Ovary (tissue), 9 donors: ENCODE results near the gene FKBP1C. TPM values are rescaled to one million over a fixed set of nuclear protein-coding genes. Genes with fewer than 3 reads are reported as not detected.
"Not testable (repeated sequence)": the region's sequence is repeated elsewhere in the genome, so short reads cannot be mapped to it uniquely, and the experiment has no call there.

ENCODE experiments used
- DNase-seq, 5 donors: peaks; one replicate each; pipeline ENCODE4 v3.0.0-alpha.2; 2019 to 2020
- H3K27ac ChIP-seq, 2 donors: fragments of 200-600 bp; one replicate each; pipeline versions ENCODE4 v1.5.1 to v1.8.0; 2019 to 2022
- H3K27me3 ChIP-seq: fragments of 200-600 bp; one replicate; pipeline ENCODE4 v1.8.0; 2022
- H3K36me3 ChIP-seq: fragments of 200-600 bp; sonication (generic); one replicate; pipeline ENCODE4 v1.5.1; 2019
- H3K4me1 ChIP-seq: one replicate; pipeline ENCODE4 v1.8.1; 2013; ENCODE audit warnings: mild to moderate bottlenecking, moderate library complexity; ENCODE audit not compliant: insufficient read depth
- H3K4me3 ChIP-seq: fragments of 200-600 bp; sonication (generic); one replicate; pipeline ENCODE4 v1.5.1; 2017
- H3K9me3 ChIP-seq, 2 donors: fragments of 200-600 bp in 1 of 2; sonication (generic) in 1 of 2; one replicate each; pipeline versions ENCODE4 v1.5.1 to v1.8.1; 2013 to 2019; ENCODE audit warnings: mild to moderate bottlenecking in 1 of 2, moderate library complexity in 1 of 2
- CTCF ChIP-seq, 3 donors: fragments of 450-650 bp in 2 of 3; fragments of 200-600 bp in 1 of 3; IDR thresholded peaks; one replicate each; pipeline versions ENCODE4 v1.5.1 to v1.8.0; 2016 to 2022; ENCODE audit warnings: antibody characterized with exemption in 3 of 3, mild to moderate bottlenecking in 1 of 3
- EP300 ChIP-seq: sonication (generic); formaldehyde crosslinking; IDR thresholded peaks from one replicate; pipeline ENCODE4 v1.6.1; 2017; ENCODE audit warnings: antibody characterized with exemption
- POLR2A ChIP-seq: fragments of 450-650 bp; IDR thresholded peaks from one replicate; pipeline ENCODE4 v1.6.1; 2017; ENCODE audit warnings: antibody characterized with exemption, mild to moderate bottlenecking, moderate library complexity
- WGBS, 3 donors: extraction: QIAGEN DNeasy Blood & Tissue Kit in 1 of 3; methylation state at CpG; one replicate each; pipeline versions ENCODE4 v1.1.5 to v1.1.7; 2013 to 2017; 5-methylcytosine and 5-hydroxymethylcytosine counted together
- intact Hi-C, 4 donors: fragments of 100-400 bp; cut with DNase I; formaldehyde crosslinking; loops; one replicate each; pipeline versions ENCODE4 v1.11.0 to v1.15.1; 2022 to 2023
- polyA plus RNA-seq, 2 donors: library from polyadenylated mRNA; stranded (reverse); fragments of 200-250 nt in 1 of 2; fragments of 350-450 nt in 1 of 2; fragmentation: Illumina TruSeq in 1 of 2; extraction: RNeasy Lipid Tissue Mini Kit (QIAGEN cat#74804) in 1 of 2; gene quantifications; one replicate each; pipeline ENCODE4 v1.2.3, GENCODE V29; 2013 to 2014
- total RNA-seq, 7 donors: library from RNA; depleted of rRNA in 2 of 7; stranded (reverse); fragments of >200 nt in 2 of 7; fragmentation: NEBNext Ultra II Directional in 3 of 7; extraction: Animal tissue kit (Norgen Biotek cat#: 25700) in 3 of 7; gene quantifications; one replicate each; pipeline versions ENCODE4 v1.1.0 to v1.2.4, GENCODE V29; 2016 to 2023
- donor health status: DM: no; HTN: no; CAD: no; lungs with moderate emphysema.
- donor health status: DM: no; HTN: no; CAD: no.
- donor health status: Bipolar disorder and iron deficiency.
- donor health status: DM: yes; HTN: yes; CAD: no.
- donor health status: DM: no; HTN: no; CAD: no.
- donor health status: DM: yes; HTN: yes; CAD: no.

FKBP1C gene
- total and polyA plus RNA-seq, 9 donors = 0.31 to 1.2 (median 0.99) TPM; not detected in 4

GRCh38 chr6:63214816-63215215 lies 3.5 kb downstream of the FKBP1C start:
- 33 to 37% (median 37%) methylated on average over 3 of the region's 3 CpGs for WGBS, 3 donors
- Histone ChIP-seq H3K36me3 (no peaks in the 10 kb centered on the region), H3K9me3 (no peaks in the 10 kb centered on the region), H3K27me3 (no peaks in the 10 kb centered on the region), H3K4me1 (no peaks in the 10 kb centered on the region), H3K27ac (no peak overlapping the region), H3K4me3 (no peak overlapping the region)
- TF ChIP-seq EP300 = no peak
- TF ChIP-seq CTCF (IDR thresholded peaks at IDR 0.05) = no peak
- TF ChIP-seq POLR2A = no peak
- intact Hi-C loops = no loop called here
- no peak for DNase-seq

DNA sequence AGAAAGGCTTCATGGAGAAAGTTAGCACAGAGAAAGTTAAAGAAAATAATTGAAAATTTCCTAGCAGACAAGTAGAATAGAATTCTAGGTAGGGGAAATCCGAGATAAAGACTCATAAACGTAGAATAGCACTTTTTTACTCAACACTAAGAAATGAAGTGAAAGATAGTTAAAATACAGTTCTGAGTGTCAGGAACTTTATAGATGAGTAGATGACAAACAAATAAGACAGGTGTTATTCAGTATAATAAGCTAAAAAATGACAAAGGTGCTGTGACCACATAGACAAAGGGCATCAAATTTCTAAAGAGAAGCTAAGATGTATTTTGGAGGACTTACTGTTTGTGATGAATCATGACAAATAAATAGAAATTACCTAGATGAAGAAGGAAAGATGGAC lies 12.9 kb downstream of the FKBP1C start:
- no peak overlapping the region for H3K4me3 ChIP-seq
- H3K9me3 ChIP-seq = no peaks in the 10 kb centered on the region
- TF ChIP-seq POLR2A = no peak
- TF ChIP-seq EP300 = no peak
- TF ChIP-seq CTCF (IDR thresholded peaks at IDR 0.05) = no peak
- 64 to 69% (median 67%) methylated on average over 2 of the region's 2 CpGs for WGBS, 3 donors
- H3K27ac ChIP-seq = no peak overlapping the region
- intact Hi-C loops = no loop called here
- H3K4me1 ChIP-seq = no peaks in the 10 kb centered on the region
- no peak for DNase-seq
- no peaks in the 10 kb centered on the region for H3K36me3 ChIP-seq
- no peaks in the 10 kb centered on the region for H3K27me3 ChIP-seq

DNA sequence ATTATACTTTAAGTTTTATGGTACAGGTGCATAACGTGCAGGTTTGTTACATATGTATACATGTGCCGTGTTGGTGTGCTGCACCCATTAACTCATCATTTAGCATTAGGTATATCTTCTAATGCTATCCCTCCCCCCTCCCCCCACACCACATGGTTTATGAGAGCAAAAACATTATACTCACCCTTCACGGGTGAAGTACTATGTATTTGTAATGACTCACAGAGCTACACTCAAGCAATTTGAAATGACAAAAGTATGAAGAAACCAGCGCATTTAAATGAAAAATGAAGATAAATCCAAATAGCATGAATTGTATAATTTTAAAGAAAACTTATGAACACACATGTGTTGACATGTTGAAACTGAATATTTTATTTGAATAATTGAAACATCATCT lies 14.7 kb downstream of the FKBP1C start:
- H3K27ac ChIP-seq, H3K36me3 ChIP-seq, DNase-seq, H3K9me3 ChIP-seq, H3K4me3 ChIP-seq, H3K27me3 ChIP-seq, H3K4me1 ChIP-seq, intact Hi-C loops: not testable (repeated sequence)
- WGBS, 3 donors = 54 to 62% (median 56%) methylated on average over 4 of the region's 4 CpGs

DNA sequence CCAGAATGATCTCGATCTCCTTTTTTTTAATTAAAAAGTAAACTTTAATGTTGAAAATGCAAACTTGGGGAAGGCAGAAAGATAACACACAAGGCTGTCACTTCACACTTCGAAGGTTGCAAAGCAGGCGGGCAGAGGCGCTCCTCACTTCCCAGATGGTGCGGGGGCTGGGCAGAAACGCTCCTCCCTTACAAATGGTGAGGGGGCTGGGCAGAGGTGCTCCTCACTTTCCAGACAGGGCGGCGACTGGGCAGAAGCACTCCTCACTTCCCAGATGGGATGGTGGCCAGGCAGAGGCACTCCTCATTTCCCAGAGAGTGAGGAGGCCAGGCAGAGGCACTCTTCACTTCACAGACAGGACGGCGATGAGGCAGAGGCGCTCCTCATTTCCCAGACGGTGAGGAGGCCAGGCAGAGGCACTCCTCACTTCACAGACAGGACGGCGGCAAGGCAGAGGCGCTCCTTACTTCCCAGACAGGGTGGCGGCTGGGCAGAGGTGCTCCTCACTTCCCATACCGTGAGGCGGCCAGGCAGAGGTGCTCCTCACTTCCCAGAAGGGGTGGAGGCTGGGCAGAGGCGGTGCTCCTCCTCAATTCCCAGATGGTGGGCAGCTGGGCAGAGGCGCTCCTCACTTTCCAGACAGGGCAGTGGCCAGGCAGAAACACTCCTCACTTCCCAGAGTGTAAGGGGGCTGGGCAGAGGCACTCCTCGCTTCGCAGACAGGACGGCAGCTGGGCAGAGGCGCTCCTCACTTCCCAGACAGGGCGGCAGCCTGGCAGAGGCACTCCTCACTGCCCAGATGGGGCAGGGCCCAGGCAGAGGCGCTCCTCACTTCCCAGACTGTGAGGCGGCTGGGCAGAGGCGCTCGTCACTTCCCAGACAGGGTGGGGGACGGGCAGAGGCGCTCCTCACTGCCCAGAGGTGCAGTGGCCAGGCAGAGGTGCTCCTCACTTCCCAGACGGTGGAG lies 16.9 kb downstream of the FKBP1C start:
- intact Hi-C loops, DNase-seq: not testable (repeated sequence)

GRCh38 chr6:63230027-63230426 lies 18.8 kb downstream of the FKBP1C start:
- 83 to 89% (median 88%) methylated on average over 12 of the region's 13 CpGs for WGBS, 3 donors
- DNase-seq, H3K27me3 ChIP-seq, H3K4me3 ChIP-seq, H3K9me3 ChIP-seq, H3K36me3 ChIP-seq, H3K4me1 ChIP-seq, H3K27ac ChIP-seq, intact Hi-C loops: not testable (repeated sequence)

More for the DNA sequence above, 16.9 kb downstream of the FKBP1C start:
- H3K9me3 ChIP-seq, H3K27me3 ChIP-seq, H3K36me3 ChIP-seq, H3K4me3 ChIP-seq, H3K27ac ChIP-seq, H3K4me1 ChIP-seq: not testable (repeated sequence)
- 87 to 90% (median 87%) methylated on average over 31 to 32 of the region's 32 CpGs for WGBS, 3 donors

GRCh38 chr6:63230511-63230910 lies 19.2 kb downstream of the FKBP1C start:
- H3K4me3 ChIP-seq, H3K4me1 ChIP-seq, DNase-seq, H3K9me3 ChIP-seq, H3K36me3 ChIP-seq, H3K27me3 ChIP-seq, intact Hi-C loops, H3K27ac ChIP-seq: not testable (repeated sequence)
- WGBS, 3 donors = 68 to 71% (median 71%) methylated on average over 10 to 12 of the region's 12 CpGs
